ENCODE measurements around the gene TMC2. TPM values are rescaled to one million over a fixed set of nuclear protein-coding genes. Genes with fewer than 3 reads are reported as not detected.
A peak's percentile ranks its signal among the peaks of the same experiment; 100 is the strongest.

Gene TMC2
- total RNA-seq, 2 donors from 2014 or later, result 0.26 TPM; not detected in 1

DNA sequence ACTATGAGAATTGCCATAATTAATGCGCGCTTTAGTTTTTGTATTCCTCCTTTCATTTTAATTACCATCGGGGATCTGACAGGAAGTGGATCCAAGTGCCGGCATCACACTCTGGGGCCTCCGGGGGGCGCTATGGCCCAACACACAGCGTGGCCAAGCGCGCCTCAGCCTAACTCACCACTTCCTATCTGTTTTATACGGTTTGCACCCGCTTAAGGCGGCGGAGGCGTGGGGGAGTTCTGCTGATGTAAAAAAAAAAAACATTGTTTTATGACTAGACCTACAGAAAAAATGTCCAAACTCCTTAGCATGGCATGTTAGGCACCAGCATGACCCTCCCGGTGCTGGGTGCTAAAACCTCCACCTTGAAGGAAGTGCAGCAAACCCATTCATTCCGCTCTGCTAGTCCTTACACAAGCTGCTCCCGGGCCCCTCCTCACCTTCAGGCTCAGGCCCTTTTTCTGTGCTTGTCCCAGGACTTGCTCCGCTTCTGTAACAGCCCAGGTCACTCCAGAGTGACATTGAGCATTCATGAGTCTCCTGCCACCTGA is 151.7 kb downstream of the TMC2 start:
- DNase-seq (peak; percentile 26 to 60 (median 57)), ATAC-seq (no peak)
- H3K9me3 ChIP-seq, result no peaks in the 10 kb centered on the region
- intact Hi-C loops (cut with DNase I), result no loop called here
- H3K4me1 ChIP-seq, result peaks cover 8% of the 10 kb centered on the region
- no peak overlapping the region for H3K4me3 ChIP-seq
- TF ChIP-seq, protein P1, sequence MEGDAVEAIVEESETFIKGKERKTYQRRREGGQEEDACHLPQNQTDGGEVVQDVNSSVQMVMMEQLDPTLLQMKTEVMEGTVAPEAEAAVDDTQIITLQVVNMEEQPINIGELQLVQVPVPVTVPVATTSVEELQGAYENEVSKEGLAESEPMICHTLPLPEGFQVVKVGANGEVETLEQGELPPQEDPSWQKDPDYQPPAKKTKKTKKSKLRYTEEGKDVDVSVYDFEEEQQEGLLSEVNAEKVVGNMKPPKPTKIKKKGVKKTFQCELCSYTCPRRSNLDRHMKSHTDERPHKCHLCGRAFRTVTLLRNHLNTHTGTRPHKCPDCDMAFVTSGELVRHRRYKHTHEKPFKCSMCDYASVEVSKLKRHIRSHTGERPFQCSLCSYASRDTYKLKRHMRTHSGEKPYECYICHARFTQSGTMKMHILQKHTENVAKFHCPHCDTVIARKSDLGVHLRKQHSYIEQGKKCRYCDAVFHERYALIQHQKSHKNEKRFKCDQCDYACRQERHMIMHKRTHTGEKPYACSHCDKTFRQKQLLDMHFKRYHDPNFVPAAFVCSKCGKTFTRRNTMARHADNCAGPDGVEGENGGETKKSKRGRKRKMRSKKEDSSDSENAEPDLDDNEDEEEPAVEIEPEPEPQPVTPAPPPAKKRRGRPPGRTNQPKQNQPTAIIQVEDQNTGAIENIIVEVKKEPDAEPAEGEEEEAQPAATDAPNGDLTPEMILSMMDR (IDR thresholded peaks at IDR 0.05), result peak in 6 of 7 experiments; percentile 33 to 62 (median 52)
- no peak for TF ChIP-seq POLR2A (IDR thresholded peaks at IDR 0.05)
- no peak overlapping the region for H3K27ac ChIP-seq
- H3K27me3 ChIP-seq, result peaks cover 0 to 7% of the 10 kb centered on the region in 2 donors
- 19 to 26% methylated on average over 17 to 18 of the region's 18 CpGs for WGBS, 2 donors
- no peaks in the 10 kb centered on the region for H3K36me3 ChIP-seq (replicated peaks in 1 of 2; ENCODE audit: insufficient read depth in 1 of 2, low read depth in 2 of 2)

DNA sequence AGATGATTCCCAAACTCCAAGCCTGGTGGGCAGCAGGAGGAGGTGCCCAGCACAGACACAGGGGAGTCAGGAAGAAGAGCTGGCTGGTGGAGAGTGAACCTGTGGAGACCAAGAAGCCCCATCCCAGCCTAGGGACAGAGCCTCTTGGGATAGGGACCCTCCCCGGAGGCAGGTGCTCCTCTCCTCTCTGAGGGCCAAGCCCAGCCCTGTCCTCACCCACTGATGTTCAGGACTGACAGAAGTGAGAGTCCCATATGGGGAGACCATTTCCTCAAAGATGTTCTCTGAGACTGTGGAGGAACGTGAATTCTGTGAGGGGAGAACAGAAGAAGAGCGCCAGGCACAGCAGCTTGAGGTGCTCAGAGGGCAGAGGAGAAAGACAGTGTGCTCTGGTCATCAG is 153.8 kb downstream of the TMC2 start:
- intact Hi-C loops (cut with DNase I), result no loop called here
- Histone ChIP-seq H3K36me3 (replicated peaks in 1 of 2; ENCODE audit: insufficient read depth in 1 of 2, low read depth in 2 of 2) (no peaks in the 10 kb centered on the region), H3K27me3 (peaks cover 0 to 10% of the 10 kb centered on the region in 2 donors), H3K4me1 (peaks cover 14% of the 10 kb centered on the region), H3K4me3 (no peak overlapping the region), H3K9me3 (no peaks in the 10 kb centered on the region), H3K27ac (no peak overlapping the region)
- WGBS, 2 donors, result 69 to 74% methylated on average over 3 of the region's 3 CpGs
- TF ChIP-seq, protein P1 (IDR thresholded peaks at IDR 0.05), result no peak
- TF ChIP-seq POLR2A (IDR thresholded peaks at IDR 0.05), result no peak
- no peak for ATAC-seq
- no peak for DNase-seq

DNA sequence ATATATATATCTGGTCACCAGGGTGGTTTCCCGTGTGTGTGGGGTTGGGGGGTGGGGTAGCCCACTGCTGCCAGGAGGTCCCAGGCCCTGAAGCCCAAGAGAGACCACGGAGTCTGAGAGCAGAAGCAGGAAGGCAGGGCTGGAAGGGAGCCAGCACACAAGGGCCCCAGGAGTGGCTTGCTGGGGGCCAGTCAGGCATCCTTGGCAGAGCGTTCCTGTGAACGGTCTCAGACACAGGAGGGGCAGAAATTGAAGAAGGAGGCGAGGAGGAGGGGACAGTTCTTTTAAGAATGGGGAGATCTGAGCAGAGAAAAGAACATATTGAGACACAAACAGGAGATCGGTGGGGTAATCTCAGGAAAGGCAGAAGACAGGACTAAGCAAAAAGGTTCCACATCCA is 154.3 kb downstream of the TMC2 start:
- TF ChIP-seq, protein P1 (IDR thresholded peaks at IDR 0.05), result no peak
- TF ChIP-seq POLR2A (IDR thresholded peaks at IDR 0.05), result no peak
- Histone ChIP-seq H3K36me3 (replicated peaks in 1 of 2; ENCODE audit: insufficient read depth in 1 of 2, low read depth in 2 of 2) (no peaks in the 10 kb centered on the region), H3K27me3 (peaks cover 0 to 13% of the 10 kb centered on the region in 2 donors), H3K9me3 (no peaks in the 10 kb centered on the region), H3K4me1 (peaks cover 14% of the 10 kb centered on the region), H3K27ac (no peak overlapping the region), H3K4me3 (no peak overlapping the region)
- no peak for DNase-seq
- intact Hi-C loops (cut with DNase I), result no loop called here
- ATAC-seq, result no peak
- 69 to 77% methylated on average over 6 of the region's 6 CpGs for WGBS, 2 donors

DNA sequence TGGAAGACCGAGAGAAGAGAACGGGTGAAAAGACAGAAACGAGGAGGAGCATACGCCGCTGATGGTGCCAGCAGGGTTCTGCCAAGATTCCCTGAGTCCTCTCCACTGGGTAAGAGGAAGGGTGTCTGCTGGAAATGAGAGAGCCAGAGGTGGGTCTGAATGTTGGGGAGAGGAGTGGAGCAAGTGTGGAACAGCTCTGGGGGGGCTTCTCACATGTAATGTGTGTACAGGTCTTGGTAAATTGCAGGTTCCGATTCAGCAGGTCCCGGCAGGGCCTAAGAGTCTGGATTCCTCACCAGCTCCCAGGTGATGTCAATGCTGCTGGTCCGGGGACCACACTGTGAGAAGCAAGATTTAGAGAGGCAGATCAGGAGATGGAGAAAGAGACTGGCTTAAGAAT is 154.8 kb downstream of the TMC2 start:
- DNase-seq, result no peak
- H3K36me3 ChIP-seq (replicated peaks in 1 of 2; ENCODE audit: insufficient read depth in 1 of 2, low read depth in 2 of 2), result no peaks in the 10 kb centered on the region
- intact Hi-C loops (cut with DNase I), result no loop called here
- no peak overlapping the region for H3K27ac ChIP-seq
- peaks cover 0 to 13% of the 10 kb centered on the region in 2 donors for H3K27me3 ChIP-seq
- 85 to 87% methylated on average over 8 of the region's 8 CpGs for WGBS, 2 donors
- TF ChIP-seq, protein P1 (IDR thresholded peaks at IDR 0.05), result no peak
- TF ChIP-seq POLR2A (IDR thresholded peaks at IDR 0.05), result no peak
- no peak for ATAC-seq
- no peak overlapping the region for H3K4me3 ChIP-seq
- H3K9me3 ChIP-seq, result no peaks in the 10 kb centered on the region
- peaks cover 14% of the 10 kb centered on the region for H3K4me1 ChIP-seq

MicroRNA genes within 50 kb of the gene (microRNA counts, 767-probe panel; counts per million panel counts)
- microRNA hsa-miR-1292, result 0 to 736 counts per million in 2 donors

Small RNAs within 50 kb of the gene (microRNA-seq; reads per million reads assigned to microRNA genes)
- gene MIR1292 (ENCODE audit: borderline number of aligned reads in 2 of 2, borderline replicate concordance in 2 of 2), result 4.2 to 9.4 reads per million in 2 donors

Small RNAs within 50 kb of the gene (small RNA-seq; reads per million reads assigned to genes)
- gene SNORA51 (not detected), gene SNORD110 (not detected), gene SNORD56 (not detected), gene SNORD57 (not detected), gene SNORD86 (not detected)

Other genes with a start within 250 kb of the TMC2 start
- gene TGM3, start 240.6 kb upstream of the TMC2 start, total RNA-seq, result under 1 TPM in 1 of 2 donors, not detected in 1; 0.26 TPM
- gene TGM6, start 155.7 kb upstream of the TMC2 start, total RNA-seq, result not detected
- gene SNRPB, start 65.8 kb upstream of the TMC2 start, total RNA-seq, result 10 to 100 TPM; 53.1 to 61.0 TPM
- gene ZNF343, start 27.7 kb upstream of the TMC2 start, total RNA-seq, result 1 to 10 TPM; 6.7 to 6.9 TPM
- gene NOP56, start 116.1 kb downstream of the TMC2 start, total RNA-seq, result 100 to 1,000 TPM in 1 of 2 donors, 10 to 100 TPM in 1; 57.1 to 165 TPM
- 10 to 100 TPM; 65.4 to 77.1 TPM for gene IDH3B, start 127.6 kb downstream of the TMC2 start, total RNA-seq
- gene EBF4, start 156.2 kb downstream of the TMC2 start, total RNA-seq, result 10 to 100 TPM in 1 of 2 donors, 1 to 10 TPM in 1; 9.6 to 13.0 TPM